ENCODE data around the gene PALLD. TPM values are rescaled to one million over a fixed set of nuclear protein-coding genes. Genes with fewer than 3 reads are reported as not detected.

Gene PALLD
- total and polyA plus RNA-seq, 2 of the 8 experiments (the other 6 are each of a cell fraction or from before 2014, with no cell fraction given) = 10.5 to 25.0 TPM

DNA sequence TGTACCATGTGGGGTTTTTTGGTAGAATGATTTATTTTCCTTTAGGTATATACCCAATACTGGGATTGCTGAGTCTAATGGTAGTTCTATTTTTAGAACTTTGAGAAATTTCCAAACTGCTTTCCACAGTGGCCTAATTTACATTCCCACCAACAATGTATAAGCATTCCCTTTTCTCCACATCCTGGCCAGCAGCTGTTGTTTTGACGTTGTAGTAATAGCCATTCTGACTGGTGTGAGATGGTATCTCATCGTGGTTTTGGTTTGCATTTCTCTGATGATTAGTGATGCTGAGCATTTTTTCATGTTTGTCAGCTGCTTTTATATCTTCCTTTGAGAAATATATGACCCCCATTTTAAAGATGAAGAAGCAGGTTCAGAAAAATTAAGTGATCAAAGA is 359.5 kb downstream of the PALLD start (continued):
- no peak for TF ChIP-seq ATF3 (IDR thresholded peaks at IDR 0.05; ENCODE audit: insufficient read depth, low read depth, low read length)

All from H1 (cell line).